ENCODE results near the gene QPRT.
A peak's percentile ranks its signal among the peaks of the same experiment; 100 is the strongest.
"Not testable (repeated sequence)": the region's sequence is repeated elsewhere in the genome, so short reads cannot be mapped to it uniquely, and the experiment has no call there.

The QPRT gene

GRCh38 chr16:29694384-29695195 lies 15.6 kb downstream of the QPRT start:
- DNase-seq (ENCODE audit: low read depth in 2 of 2): no peak

- DNase-seq (ENCODE audit: low read depth in 2 of 2): not testable (repeated sequence)
Observed at GRCh38 chr16:29695675-29696074, 16.7 kb downstream of the QPRT start.

GRCh38 chr16:29696881-29697331 lies 17.9 kb downstream of the QPRT start:
- no peak for DNase-seq (ENCODE audit: low read depth in 2 of 2)

- no peak for DNase-seq (ENCODE audit: low read depth in 2 of 2)
Observed at GRCh38 chr16:29697391-29697790, 18.4 kb downstream of the QPRT start.

GRCh38 chr16:29698042-29698441 lies 19.1 kb downstream of the QPRT start:
- no peak for DNase-seq (ENCODE audit: low read depth in 2 of 2)

GRCh38 chr16:29698484-29699323 lies 19.7 kb downstream of the QPRT start:
- no peak for DNase-seq (ENCODE audit: low read depth in 2 of 2)

GRCh38 chr16:29699324-29700219 lies 20.6 kb downstream of the QPRT start:
- no peak for DNase-seq (ENCODE audit: low read depth in 2 of 2)

GRCh38 chr16:29700253-29700987 lies 21.4 kb downstream of the QPRT start:
- DNase-seq (ENCODE audit: low read depth in 2 of 2): peak; percentile 49 to 55

GRCh38 chr16:29701214-29701555 lies 22.2 kb downstream of the QPRT start:
- no peak for DNase-seq (ENCODE audit: low read depth in 2 of 2)

GRCh38 chr16:29702269-29702668 lies 23.3 kb downstream of the QPRT start:
- no peak for DNase-seq (ENCODE audit: low read depth in 2 of 2)

- no peak for DNase-seq (ENCODE audit: low read depth in 2 of 2)
Observed at GRCh38 chr16:29705030-29705429, 26.1 kb downstream of the QPRT start.

- DNase-seq (ENCODE audit: low read depth in 2 of 2): not testable (repeated sequence)
Observed at GRCh38 chr16:29707160-29707559, 28.2 kb downstream of the QPRT start.

- DNase-seq (ENCODE audit: low read depth in 2 of 2): no peak
Observed at GRCh38 chr16:29708917-29709600, 30.1 kb downstream of the QPRT start.

GRCh38 chr16:29709657-29710056 lies 30.7 kb downstream of the QPRT start:
- DNase-seq (ENCODE audit: low read depth in 2 of 2): not testable (repeated sequence)

GRCh38 chr16:29710227-29711219 lies 31.5 kb downstream of the QPRT start:
- peak in 1 of 2 donors; percentile 13 for DNase-seq (ENCODE audit: low read depth in 2 of 2)

- DNase-seq (ENCODE audit: low read depth in 2 of 2): no peak
Observed at GRCh38 chr16:29712809-29713208, 33.8 kb downstream of the QPRT start.

- no peak for DNase-seq (ENCODE audit: low read depth in 2 of 2)
Observed at GRCh38 chr16:29714396-29714795, 35.4 kb downstream of the QPRT start.

GRCh38 chr16:29714972-29715371 lies 36.0 kb downstream of the QPRT start:
- DNase-seq (ENCODE audit: low read depth in 2 of 2): no peak

- no peak for DNase-seq (ENCODE audit: low read depth in 2 of 2)
Observed at GRCh38 chr16:29717113-29717512, 38.1 kb downstream of the QPRT start.

Data from stimulated activated CD8-positive, alpha-beta memory T cell treated with anti-CD3 and anti-CD28 coated beads, Interleukin-15, amount 100 ng/mL, for 48 hours (primary cell).